BLaER1 (cell line): ENCODE results near the gene MRPL39.
A peak's percentile ranks its signal among the peaks of the same experiment; 100 is the strongest.

Source experiments
- H3K27ac ChIP-seq: shearing (Covaris generic); formaldehyde crosslinking; 2 replicates; pipeline ENCODE4 v1.8.1; 2022
- H3K27me3 ChIP-seq: shearing (Covaris generic); formaldehyde crosslinking; 2 replicates; pipeline ENCODE4 v1.8.1; 2022
- H3K36me3 ChIP-seq: shearing (Covaris generic); formaldehyde crosslinking; 2 replicates; pipeline ENCODE4 v1.8.1; 2022
- H3K4me1 ChIP-seq: shearing (Covaris generic); formaldehyde crosslinking; 2 replicates; pipeline ENCODE4 v1.8.1; 2022
- H3K4me2 ChIP-seq: shearing (Covaris generic); formaldehyde crosslinking; 2 replicates; pipeline ENCODE4 v1.8.1; 2022
- H3K4me3 ChIP-seq: shearing (Covaris generic); formaldehyde crosslinking; 2 replicates; pipeline ENCODE4 v1.8.1; 2022
- H3K9ac ChIP-seq: shearing (Covaris generic); formaldehyde crosslinking; 2 replicates; pipeline ENCODE4 v1.8.1; 2022
- H3K9me3 ChIP-seq: shearing (Covaris generic); formaldehyde crosslinking; 2 replicates; pipeline ENCODE4 v1.8.1; 2022
- H4K20me1 ChIP-seq: shearing (Covaris generic); formaldehyde crosslinking; 2 replicates; pipeline ENCODE4 v1.8.1; 2022
- Cebpa-rat ChIP-seq: shearing (Covaris generic); IDR thresholded peaks from 2 replicates; pipeline ENCODE4 v1.8.1; 2022

The MRPL39 gene

DNA sequence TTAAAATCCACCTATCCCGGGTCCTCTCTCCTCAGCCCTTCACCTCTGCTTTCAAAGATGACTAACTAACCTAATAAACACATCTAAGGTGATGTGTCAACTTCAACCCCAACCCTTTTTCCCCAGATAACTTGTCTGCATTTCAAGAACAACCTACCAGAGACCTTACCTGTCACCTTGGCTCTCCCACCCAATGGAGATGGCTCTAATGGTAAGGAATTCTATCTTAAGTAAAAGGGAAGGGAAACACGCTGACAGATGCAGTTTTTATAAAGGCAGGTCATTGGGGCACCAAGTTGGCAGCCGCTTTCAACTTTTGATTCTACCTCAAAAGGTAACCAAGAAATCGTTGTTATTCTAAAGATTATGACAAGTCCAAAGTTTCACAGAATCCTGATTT, 37.6 kb downstream of the MRPL39 start:
- Histone ChIP-seq H3K27me3 (no peaks in the 10 kb centered on the region), H4K20me1 (no peaks in the 10 kb centered on the region), H3K4me1 (peaks cover 58% of the 10 kb centered on the region), H3K36me3 (peaks cover 38% of the 10 kb centered on the region), H3K9me3 (no peaks in the 10 kb centered on the region), H3K9ac (no peak overlapping the region), H3K4me2 (no peak overlapping the region), H3K27ac (no peak overlapping the region), H3K4me3 (no peak overlapping the region)
- no peak for TF ChIP-seq Cebpa-rat

GRCh38 chr21:25569084-25569483, 38.2 kb downstream of the MRPL39 start:
- Histone ChIP-seq H3K27me3 (no peaks in the 10 kb centered on the region), H3K4me2 (no peak overlapping the region), H3K4me3 (no peak overlapping the region), H4K20me1 (no peaks in the 10 kb centered on the region), H3K9ac (no peak overlapping the region), H3K27ac (no peak overlapping the region), H3K4me1 (peaks cover 58% of the 10 kb centered on the region), H3K36me3 (peaks cover 38% of the 10 kb centered on the region), H3K9me3 (no peaks in the 10 kb centered on the region)
- no peak for TF ChIP-seq Cebpa-rat

GRCh38 chr21:25568246-25568645, 39.0 kb downstream of the MRPL39 start:
- Histone ChIP-seq H3K36me3 (peaks cover 38% of the 10 kb centered on the region), H3K9ac (no peak overlapping the region), H3K27ac (peak overlapping the region; percentile 1; the same call in 1 of the 2 replicates), H3K9me3 (no peaks in the 10 kb centered on the region), H4K20me1 (no peaks in the 10 kb centered on the region), H3K4me3 (no peak overlapping the region), H3K27me3 (no peaks in the 10 kb centered on the region), H3K4me2 (peak overlapping the region; percentile 5; the same call in 1 of the 2 replicates), H3K4me1 (peaks cover 59% of the 10 kb centered on the region)
- no peak for TF ChIP-seq Cebpa-rat

- H3K36me3 ChIP-seq: peaks cover 38% of the 10 kb centered on the region
- no peak overlapping the region for H3K4me3 ChIP-seq
- H3K9me3 ChIP-seq: no peaks in the 10 kb centered on the region
- H3K27ac ChIP-seq: no peak overlapping the region
- H3K4me2 ChIP-seq: peak overlapping the region; percentile 18; the same call in 1 of the 2 replicates
- peaks cover 58% of the 10 kb centered on the region for H3K4me1 ChIP-seq
- no peaks in the 10 kb centered on the region for H3K27me3 ChIP-seq
- TF ChIP-seq Cebpa-rat: no peak
- H4K20me1 ChIP-seq: no peaks in the 10 kb centered on the region
- H3K9ac ChIP-seq: no peak overlapping the region
Observed at GRCh38 chr21:25567472-25567871, 39.8 kb downstream of the MRPL39 start.

- peaks cover 50% of the 10 kb centered on the region for H3K4me1 ChIP-seq
- TF ChIP-seq Cebpa-rat: no peak
- peaks cover 38% of the 10 kb centered on the region for H3K36me3 ChIP-seq
- no peak overlapping the region for H3K27ac ChIP-seq
- no peaks in the 10 kb centered on the region for H4K20me1 ChIP-seq
- H3K4me2 ChIP-seq: no peak overlapping the region
- H3K9me3 ChIP-seq: no peaks in the 10 kb centered on the region
- H3K27me3 ChIP-seq: no peaks in the 10 kb centered on the region
- H3K9ac ChIP-seq: no peak overlapping the region
- no peak overlapping the region for H3K4me3 ChIP-seq
Observed at GRCh38 chr21:25566645-25567044, 40.6 kb downstream of the MRPL39 start.

DNA sequence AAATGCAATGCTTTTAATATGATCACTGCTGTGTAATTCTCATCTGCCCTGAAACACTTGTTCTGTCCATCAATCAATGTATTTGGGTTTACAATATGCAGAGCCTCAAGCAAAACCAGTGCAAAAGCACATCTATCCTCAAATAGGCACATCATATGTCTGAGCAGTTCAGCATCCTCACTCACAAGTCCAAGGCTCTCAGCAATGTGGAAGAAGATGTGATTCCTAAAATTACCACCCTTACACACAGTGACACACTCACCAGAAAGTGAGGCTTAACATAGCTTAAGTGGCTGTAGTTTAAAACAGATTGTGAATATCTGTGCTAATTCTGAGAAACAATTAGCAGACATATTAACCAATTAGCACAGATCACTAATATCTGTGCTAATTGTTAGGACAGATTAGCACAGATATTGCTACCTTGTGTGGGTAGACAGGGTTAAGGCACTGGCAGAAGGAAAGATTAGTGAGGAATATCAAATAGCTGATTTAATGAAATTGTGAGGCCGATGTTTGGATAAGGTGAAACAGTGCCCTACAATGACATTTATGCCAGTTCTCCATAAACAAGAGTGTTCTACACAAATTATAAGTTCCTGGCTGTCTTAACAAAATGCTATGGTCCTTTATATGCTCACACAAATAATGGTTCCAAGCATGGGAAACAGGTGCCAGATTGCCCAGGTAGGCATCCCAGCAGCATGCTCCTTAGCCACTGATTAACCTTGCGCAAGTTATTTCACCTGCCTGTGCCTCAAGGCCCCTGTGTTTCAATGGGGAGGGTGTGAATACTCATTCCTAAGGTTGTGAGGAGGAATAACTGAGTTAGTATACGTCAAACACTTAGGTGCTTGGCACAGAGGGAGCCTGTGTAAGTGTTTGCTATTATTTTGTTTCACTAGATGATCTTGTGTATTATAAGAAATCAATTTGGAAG, 41.7 kb downstream of the MRPL39 start:
- Histone ChIP-seq H3K4me3 (no peak overlapping the region), H3K9ac (no peak overlapping the region), H3K4me1 (peaks cover 53% of the 10 kb centered on the region), H4K20me1 (no peaks in the 10 kb centered on the region), H3K27ac (no peak overlapping the region), H3K36me3 (peaks cover 33% of the 10 kb centered on the region), H3K9me3 (no peaks in the 10 kb centered on the region), H3K4me2 (0 out of 2 replicates have a peak overlapping the region, but pooled peaks have one; percentile 2), H3K27me3 (no peaks in the 10 kb centered on the region)
- no peak for TF ChIP-seq Cebpa-rat

- no peaks in the 10 kb centered on the region for H4K20me1 ChIP-seq
- TF ChIP-seq Cebpa-rat: no peak
- peak overlapping the region; percentile 89 for H3K4me2 ChIP-seq
Observed at GRCh38 chr21:25564349-25564948, 42.8 kb downstream of the MRPL39 start.

GRCh38 chr21:25563361-25564116, 43.7 kb downstream of the MRPL39 start:
- Histone ChIP-seq H3K36me3 (peaks cover 26% of the 10 kb centered on the region), H3K27me3 (no peaks in the 10 kb centered on the region), H3K4me2 (peak overlapping the region; percentile 89), H3K27ac (peak overlapping the region; percentile 93), H4K20me1 (no peaks in the 10 kb centered on the region), H3K9me3 (no peaks in the 10 kb centered on the region), H3K4me1 (peaks cover 65% of the 10 kb centered on the region), H3K9ac (peak overlapping the region; percentile 87), H3K4me3 (peak overlapping the region; percentile 77)
- no peak for TF ChIP-seq Cebpa-rat

More at GRCh38 chr21:25564349-25564948, 42.8 kb downstream of the MRPL39 start:
- Histone ChIP-seq H3K36me3 (peaks cover 26% of the 10 kb centered on the region), H3K4me1 (peaks cover 64% of the 10 kb centered on the region), H3K9ac (no peak overlapping the region), H3K4me3 (no peak overlapping the region), H3K9me3 (no peaks in the 10 kb centered on the region), H3K27me3 (no peaks in the 10 kb centered on the region), H3K27ac (no peak overlapping the region)

DNA sequence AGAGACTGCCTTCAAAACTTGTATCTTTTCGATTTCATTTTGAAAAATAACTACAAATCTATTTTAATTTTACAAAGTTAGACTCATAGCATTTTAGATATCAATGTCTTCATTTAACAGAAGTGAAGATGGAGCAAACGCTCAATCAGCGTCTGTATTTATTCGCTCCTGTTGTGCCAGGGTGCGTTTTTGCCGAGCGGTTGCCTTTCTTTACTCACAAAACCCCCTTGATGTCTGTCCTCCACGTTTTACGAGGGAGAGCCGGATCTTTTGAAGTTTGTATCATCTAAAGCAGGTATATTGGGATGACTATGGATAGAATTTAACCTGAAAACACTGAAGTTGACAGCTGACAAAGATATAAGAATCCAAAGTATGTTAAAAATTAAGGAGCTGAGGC, 44.6 kb downstream of the MRPL39 start:
- Histone ChIP-seq H3K27ac (peak overlapping the region; percentile 93), H3K4me2 (peak overlapping the region; percentile 89), H3K9ac (peak overlapping the region; percentile 87), H4K20me1 (no peaks in the 10 kb centered on the region), H3K4me1 (peaks cover 57% of the 10 kb centered on the region), H3K36me3 (peaks cover 25% of the 10 kb centered on the region), H3K27me3 (no peaks in the 10 kb centered on the region), H3K9me3 (no peaks in the 10 kb centered on the region), H3K4me3 (peak overlapping the region; percentile 77)
- TF ChIP-seq Cebpa-rat: no peak
